B cell (primary cell): Measurements from ENCODE around the gene MRPL4. TPM values are rescaled to one million over a fixed set of nuclear protein-coding genes. Genes with fewer than 3 reads are reported as not detected.

Experiments used
- ATAC-seq: fragments of 200-7000 bp; cut with Tn5 transposase; one replicate; pipeline ENCODE4 v1.10.0; 2021; ENCODE audit warnings: low read depth, mild to moderate bottlenecking, moderate number of reproducible peaks, moderate library complexity
- CTCF ChIA-PET: fragments of 350-600 bp; sonication (Branson Sonifier 250); formaldehyde crosslinking; loops from one replicate; lab custom pipeline; 2021; ENCODE audit warnings: antibody characterized with exemption, inconsistent platforms; lab: Charles Lee
- POLR2A ChIA-PET: fragments of 350-600 bp; sonication (Branson Sonifier 250); formaldehyde crosslinking; loops from one replicate; lab custom pipeline; 2021; ENCODE audit warnings: antibody characterized with exemption; lab: Charles Lee
- DNase-seq: peaks from one replicate; pipeline ENCODE4 v3.0.0; 2013
- H2AFZ ChIP-seq: 2 replicates; pipeline ENCODE4 v1.6.1; 2012; ENCODE audit warnings: mild to moderate bottlenecking, low read depth, low read length; ENCODE audit not compliant: insufficient read depth, poor library complexity, severe bottlenecking
- H3K27ac ChIP-seq, 2 donors: 1 replicate in 1 of 2; 2 replicates in 1 of 2; pipeline ENCODE4 v1.5.1; 2012 to 2013; ENCODE audit warnings: low read length in 2 of 2, mild to moderate bottlenecking in 2 of 2, moderate library complexity in 1 of 2
- H3K27me3 ChIP-seq, 4 experiments: fragments of 200-600 bp in 1 of 4; sonication (generic) in 1 of 4; replicated peaks in 1 of 4; 1 replicate in 2 of 4; 2 replicates in 2 of 4; pipeline versions ENCODE4 v1.6.1 to v1.7.0; 2013 to 2016; ENCODE audit warnings: low read length in 3 of 4, mild to moderate bottlenecking in 2 of 4, mixed read lengths in 1 of 4, moderate library complexity in 1 of 4; ENCODE audit not compliant: insufficient read depth in 4 of 4, control insufficient read depth in 3 of 4; ENCODE audit errors: control extremely low read depth in 1 of 4
- H3K36me3 ChIP-seq, 2 experiments: replicated peaks in 1 of 2; 1 replicate in 1 of 2; 2 replicates in 1 of 2; pipeline versions ENCODE4 v1.6.1 to v1.7.1; 2013; ENCODE audit warnings: low read length in 1 of 2; ENCODE audit not compliant: insufficient read depth in 2 of 2, control insufficient read depth in 1 of 2; ENCODE audit errors: control extremely low read depth in 1 of 2, extremely low read depth in 1 of 2
- H3K4me1 ChIP-seq, 2 donors: fragments of 200-600 bp in 1 of 2; sonication (generic) in 1 of 2; 1 replicate in 1 of 2; 2 replicates in 1 of 2; pipeline versions ENCODE4 v1.5.1 to v1.6.1; 2013 to 2017; ENCODE audit warnings: low read length in 2 of 2; ENCODE audit not compliant: control insufficient read depth in 2 of 2, insufficient read depth in 2 of 2
- H3K4me2 ChIP-seq: replicated peaks from 2 replicates; pipeline ENCODE3; 2012; ENCODE audit warnings: mild to moderate bottlenecking, low read depth, low read length; ENCODE audit not compliant: poor library complexity, severe bottlenecking
- H3K4me3 ChIP-seq, 5 experiments: fragments of 200-600 bp in 1 of 5; sonication (generic) in 1 of 5; 1 replicate in 3 of 5; 2 replicates in 2 of 5; pipeline versions ENCODE4 v1.5.1 to v1.7.0; 2011 to 2016; ENCODE audit warnings: low read length in 4 of 5, mild to moderate bottlenecking in 4 of 5, low read depth in 2 of 5, control low read depth in 1 of 5, moderate library complexity in 1 of 5; ENCODE audit not compliant: insufficient read depth in 1 of 5; ENCODE audit errors: control extremely low read depth in 1 of 5, extremely low read depth in 1 of 5
- H3K79me2 ChIP-seq: fragments of 200-600 bp; sonication (generic); one replicate; pipeline ENCODE4 v1.6.0; 2016; ENCODE audit warnings: low read length; ENCODE audit not compliant: control insufficient read depth, insufficient read depth
- H3K9ac ChIP-seq: fragments of 200-600 bp; sonication (generic); 2 replicates; pipeline ENCODE4 v1.6.1; 2017; ENCODE audit warnings: mild to moderate bottlenecking, low read length, moderate library complexity
- H3K9me3 ChIP-seq, 3 donors: one replicate each; pipeline versions ENCODE4 v1.6.1 to v1.7.1; 2013; ENCODE audit warnings: low read length in 2 of 3; ENCODE audit not compliant: control insufficient read depth in 2 of 3, insufficient read depth in 1 of 3; ENCODE audit errors: control extremely low read depth in 1 of 3
- H4K20me1 ChIP-seq: 2 replicates; pipeline ENCODE4 v1.6.0; 2012; ENCODE audit warnings: mild to moderate bottlenecking, low read length; ENCODE audit not compliant: insufficient read depth, control insufficient read depth, poor library complexity, severe bottlenecking
- H3K27ac Mint-ChIP-seq: one replicate; pipeline ENCODE4 v1.8.0; 2021; ENCODE audit warnings: mixed read lengths
- H3K27me3 Mint-ChIP-seq: one replicate; pipeline ENCODE4 v1.8.0; 2021; ENCODE audit warnings: mixed read lengths
- H3K4me1 Mint-ChIP-seq: one replicate; pipeline ENCODE4 v1.8.0; 2021; ENCODE audit warnings: mixed read lengths
- H3K4me3 Mint-ChIP-seq: one replicate; pipeline ENCODE4 v1.8.0; 2021; ENCODE audit warnings: mixed read lengths
- H3K9me3 Mint-ChIP-seq: one replicate; pipeline ENCODE4 v1.8.0; 2022; ENCODE audit warnings: mixed read lengths; ENCODE audit not compliant: insufficient read depth
- EZH2 ChIP-seq: IDR thresholded peaks from 2 replicates; pipeline ENCODE4 v1.6.1; 2012; ENCODE audit warnings: borderline replicate concordance, low read depth, mild to moderate bottlenecking, moderate library complexity, low read length; ENCODE audit not compliant: insufficient read depth, poor library complexity, severe bottlenecking
- WGBS: methylation state at CpG from one replicate; pipeline ENCODE4 v1.1.5; 2013; ENCODE audit warnings: missing lambda C conversion rate; ENCODE audit not compliant: insufficient coverage; 5-methylcytosine and 5-hydroxymethylcytosine counted together
- intact Hi-C: fragments of 100-400 bp; cut with micrococcal nuclease; formaldehyde crosslinking; loops from one replicate; pipeline ENCODE4 v1.10.0; 2022
- polyA plus RNA-seq: library from polyadenylated mRNA; depleted of rRNA; stranded (reverse); fragments of >200 nt; gene quantifications from 2 replicates; pipeline ENCODE4 v1.2.3, GENCODE V29; 2012
- total RNA-seq, 2 donors: library from RNA; stranded (reverse); fragments of 120-200 nt in 1 of 2; gene quantifications; 1 replicate in 1 of 2; 2 replicates in 1 of 2; pipeline versions ENCODE4 v1.2.3 to v1.2.4, GENCODE V29; 2013 to 2022
- TF ChIP-seq, protein P1 (sequence below): fragments of 200-600 bp; IDR thresholded peaks from one replicate; pipeline ENCODE4 v1.8.0; 2022; ENCODE audit warnings: antibody characterized with exemption, mild to moderate bottlenecking

MRPL4 gene
- total and polyA plus RNA-seq, 2 donors (not counting 1 experiment from before 2014, with no cell fraction given), result 39.8 to 81.1 TPM

DNA sequence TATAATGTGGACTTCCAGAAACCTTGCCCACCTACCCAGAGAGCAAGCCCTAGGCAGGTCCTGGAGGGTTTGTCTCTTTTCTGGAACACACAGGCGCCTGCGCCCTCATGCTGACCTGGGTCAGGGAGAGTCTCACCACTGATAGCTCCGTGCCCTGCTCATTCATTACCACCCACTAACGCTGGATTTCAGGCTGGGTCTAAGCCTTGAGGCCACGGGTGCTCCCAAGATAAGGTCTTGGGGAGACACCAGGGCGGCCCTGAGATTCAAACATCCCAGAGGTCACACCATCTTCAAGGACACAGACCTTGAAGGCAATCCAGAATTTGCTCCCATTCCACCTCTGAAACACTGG, 26.0 kb upstream of the MRPL4 start:
- TF ChIP-seq, protein P1, sequence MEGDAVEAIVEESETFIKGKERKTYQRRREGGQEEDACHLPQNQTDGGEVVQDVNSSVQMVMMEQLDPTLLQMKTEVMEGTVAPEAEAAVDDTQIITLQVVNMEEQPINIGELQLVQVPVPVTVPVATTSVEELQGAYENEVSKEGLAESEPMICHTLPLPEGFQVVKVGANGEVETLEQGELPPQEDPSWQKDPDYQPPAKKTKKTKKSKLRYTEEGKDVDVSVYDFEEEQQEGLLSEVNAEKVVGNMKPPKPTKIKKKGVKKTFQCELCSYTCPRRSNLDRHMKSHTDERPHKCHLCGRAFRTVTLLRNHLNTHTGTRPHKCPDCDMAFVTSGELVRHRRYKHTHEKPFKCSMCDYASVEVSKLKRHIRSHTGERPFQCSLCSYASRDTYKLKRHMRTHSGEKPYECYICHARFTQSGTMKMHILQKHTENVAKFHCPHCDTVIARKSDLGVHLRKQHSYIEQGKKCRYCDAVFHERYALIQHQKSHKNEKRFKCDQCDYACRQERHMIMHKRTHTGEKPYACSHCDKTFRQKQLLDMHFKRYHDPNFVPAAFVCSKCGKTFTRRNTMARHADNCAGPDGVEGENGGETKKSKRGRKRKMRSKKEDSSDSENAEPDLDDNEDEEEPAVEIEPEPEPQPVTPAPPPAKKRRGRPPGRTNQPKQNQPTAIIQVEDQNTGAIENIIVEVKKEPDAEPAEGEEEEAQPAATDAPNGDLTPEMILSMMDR, result no peak
- no peak for TF ChIP-seq EZH2
- Histone ChIP-seq H3K4me1 (peaks cover 15 to 26% of the 10 kb centered on the region in 2 donors), H3K27me3 (no peaks in the 10 kb centered on the region), H3K36me3 (no peaks in the 10 kb centered on the region), H2AFZ (no peak overlapping the region), H3K27ac (no peak overlapping the region), H3K4me2 (no peak overlapping the region), H3K4me3 (no peak overlapping the region), H4K20me1 (no peaks in the 10 kb centered on the region), H3K9me3 (no peaks in the 10 kb centered on the region), H3K79me2 (peaks cover 10% of the 10 kb centered on the region), H3K9ac (no peak overlapping the region)
- intact Hi-C loops, result no loop called here
- H3K27me3 Mint-ChIP-seq, result no peaks in the 10 kb centered on the region
- DNase-seq (no peak), ATAC-seq (no peak)
- ChIA-PET POLR2A (interaction anchor here (0.6 kb wide), 2 partner anchors 124 to 1959 kb away, joined by 4 to 7 read pairs; no protein-coding TSS in a partner anchor), CTCF (interaction anchor here (1.2 to 13.7 kb wide), 4 partner anchors 20 to 107 kb away, joined by 3 to 236 read pairs (median 3); partner anchors contain the start of genes EIF3G and MRPL4)
- no peak overlapping the region for H3K27ac Mint-ChIP-seq
- H3K4me1 Mint-ChIP-seq, result peaks cover 25% of the 10 kb centered on the region
- 93% methylated on average over 5 of the region's 6 CpGs for WGBS
- no peak overlapping the region for H3K4me3 Mint-ChIP-seq
- H3K9me3 Mint-ChIP-seq, result no peaks in the 10 kb centered on the region

DNA sequence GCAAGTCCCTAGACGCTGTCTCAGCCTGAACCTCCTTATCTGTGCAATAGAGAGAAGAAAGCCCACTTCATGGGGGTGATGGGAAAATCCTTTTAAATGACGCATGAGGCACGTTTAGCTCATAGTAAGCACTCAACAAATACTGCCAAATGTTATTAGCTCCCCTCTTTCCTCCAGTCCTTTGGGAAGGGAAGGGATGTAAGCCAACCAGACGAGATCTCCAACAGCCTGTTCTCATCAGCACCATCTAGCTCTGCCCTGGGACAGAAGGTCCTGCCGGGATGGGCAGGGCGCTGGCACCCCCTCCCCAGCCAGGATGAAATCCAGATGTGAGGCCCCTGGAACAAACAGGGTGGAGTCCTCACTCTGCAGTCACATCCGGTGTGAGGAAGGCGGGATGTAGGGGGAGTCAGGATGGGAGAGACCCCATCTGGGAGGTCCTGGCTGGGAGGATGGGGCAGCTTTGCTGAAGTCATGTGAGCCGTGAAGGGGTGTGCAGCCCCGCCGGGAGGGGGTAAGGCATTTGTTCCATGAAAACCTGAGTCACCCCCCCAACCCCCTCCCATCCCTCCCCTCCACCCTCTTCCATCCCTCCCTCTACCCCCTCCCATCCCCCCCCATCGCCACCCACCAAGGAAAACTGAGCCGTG, 25.5 kb upstream of the MRPL4 start:
- ATAC-seq (no peak), DNase-seq (no peak)
- POLR2A ChIA-PET, result interaction anchor here (0.6 kb wide), 3 partner anchors 23 to 1960 kb away, joined by 3 to 7 read pairs (median 4); no protein-coding TSS in a partner anchor
- Histone ChIP-seq H3K36me3 (no peaks in the 10 kb centered on the region), H3K27me3 (no peaks in the 10 kb centered on the region), H3K79me2 (peaks cover 10% of the 10 kb centered on the region), H3K4me1 (peaks cover 15 to 27% of the 10 kb centered on the region in 2 donors), H3K27ac (no peak overlapping the region), H3K4me3 (no peak overlapping the region), H4K20me1 (no peaks in the 10 kb centered on the region), H2AFZ (no peak overlapping the region), H3K9ac (no peak overlapping the region), H3K4me2 (no peak overlapping the region), H3K9me3 (no peaks in the 10 kb centered on the region)
- Mint-ChIP-seq H3K4me1 (peaks cover 26% of the 10 kb centered on the region), H3K9me3 (no peaks in the 10 kb centered on the region), H3K27me3 (no peaks in the 10 kb centered on the region), H3K27ac (peak overlapping the region; percentile 13), H3K4me3 (no peak overlapping the region)
- no peak for TF ChIP-seq EZH2
- TF ChIP-seq, protein P1, result no peak
- intact Hi-C loops, result no loop called here
- CTCF ChIA-PET, result interaction anchor here (0.5 to 13.7 kb wide), 7 partner anchors 10 to 107 kb away, joined by 3 to 236 read pairs (median 3); partner anchors contain the start of genes EIF3G and MRPL4
- 93% methylated on average over 3 of the region's 13 CpGs for WGBS
